NCI-H1417 (cell line): ENCODE results near the gene GINS3.
"Not testable (repeated sequence)": the region's sequence is repeated elsewhere in the genome, so short reads cannot be mapped to it uniquely, and the experiment has no call there.

Experiments used
- DNase-seq, 3 experiments: peaks; one replicate each; lab custom pipeline; 2025; lab: John Stamatoyannopoulos, UW

GINS3 gene

GRCh38 chr16:58389724-58390123 lies 2.5 kb upstream of the GINS3 start:
- DNase-seq = peak in 1 of 3 experiments; percentile 7

- no peak for DNase-seq
Observed at GRCh38 chr16:58393138-58393504, 850 bp downstream of the GINS3 start.

- DNase-seq = not testable (repeated sequence)
Observed at GRCh38 chr16:58396897-58397296, 4.6 kb downstream of the GINS3 start.

- DNase-seq = no peak
Observed at GRCh38 chr16:58399718-58400633, 7.7 kb downstream of the GINS3 start.

GRCh38 chr16:58401305-58401704 lies 9.0 kb downstream of the GINS3 start:
- not testable (repeated sequence) for DNase-seq

GRCh38 chr16:58402796-58403195 lies 10.5 kb downstream of the GINS3 start:
- no peak for DNase-seq

- DNase-seq = no peak
Observed at GRCh38 chr16:58409316-58409973, 17.2 kb downstream of the GINS3 start.

GRCh38 chr16:58411336-58411735 lies 19.1 kb downstream of the GINS3 start:
- DNase-seq = no peak

- DNase-seq = no peak
Observed at GRCh38 chr16:58411736-58412614, 19.7 kb downstream of the GINS3 start.

GRCh38 chr16:58412615-58412970 lies 20.3 kb downstream of the GINS3 start:
- DNase-seq = not testable (repeated sequence)

- DNase-seq = no peak
Observed at GRCh38 chr16:58413359-58413758, 21.1 kb downstream of the GINS3 start.

- no peak for DNase-seq
Observed at GRCh38 chr16:58415003-58415402, 22.7 kb downstream of the GINS3 start.

GRCh38 chr16:58415961-58416360 lies 23.7 kb downstream of the GINS3 start:
- DNase-seq = not testable (repeated sequence)

GRCh38 chr16:58417035-58417434 lies 24.8 kb downstream of the GINS3 start:
- DNase-seq = no peak

- peak in 1 of 3 experiments; percentile 4 for DNase-seq
Observed at GRCh38 chr16:58417600-58417999, 25.3 kb downstream of the GINS3 start.

GRCh38 chr16:58418026-58418425 lies 25.8 kb downstream of the GINS3 start:
- DNase-seq = no peak

- DNase-seq = no peak
Observed at GRCh38 chr16:58418601-58419000, 26.3 kb downstream of the GINS3 start.

- no peak for DNase-seq
Observed at GRCh38 chr16:58419241-58419990, 27.1 kb downstream of the GINS3 start.

- no peak for DNase-seq
Observed at GRCh38 chr16:58421059-58421458, 28.8 kb downstream of the GINS3 start.

- no peak for DNase-seq
Observed at GRCh38 chr16:58421529-58421928, 29.3 kb downstream of the GINS3 start.

GRCh38 chr16:58422809-58423208 lies 30.5 kb downstream of the GINS3 start:
- DNase-seq = no peak

GRCh38 chr16:58425245-58425644 lies 33.0 kb downstream of the GINS3 start:
- no peak for DNase-seq
